Heart right ventricle (tissue), 16 donors: ENCODE data around the gene IGLL1. TPM values are rescaled to one million over a fixed set of nuclear protein-coding genes. Genes with fewer than 3 reads are reported as not detected.
A peak's percentile ranks its signal among the peaks of the same experiment; 100 is the strongest.
"Not testable (repeated sequence)": the region's sequence is repeated elsewhere in the genome, so short reads cannot be mapped to it uniquely, and the experiment has no call there.

Source experiments
- ATAC-seq, 8 donors: fragments of 200-7000 bp; cut with Tn5 transposase; one replicate each; pipeline ENCODE4 v1.9.1; 2020; ENCODE audit warnings: mild to moderate bottlenecking in 8 of 8, moderate library complexity in 8 of 8, moderate number of reproducible peaks in 1 of 8
- DNase-seq, 2 donors: peaks; one replicate each; pipeline ENCODE4 v3.0.0-alpha.2; 2020
- H3K27ac ChIP-seq, 10 donors: fragments of 200-600 bp; sonication (generic) in 2 of 10; one replicate each; pipeline versions ENCODE4 v1.5.0 to v1.8.0; 2020 to 2022; ENCODE audit warnings: mild to moderate bottlenecking in 3 of 10
- H3K27me3 ChIP-seq, 7 donors: fragments of 200-600 bp; one replicate each; pipeline ENCODE4 v1.8.0; 2021 to 2022; ENCODE audit warnings: mild to moderate bottlenecking in 2 of 7
- H3K36me3 ChIP-seq, 9 donors: fragments of 200-600 bp; sonication (generic) in 1 of 9; one replicate each; pipeline versions ENCODE4 v1.5.0 to v1.8.0; 2020 to 2022; ENCODE audit warnings: mild to moderate bottlenecking in 2 of 9
- H3K4me1 ChIP-seq, 9 donors: fragments of 200-600 bp; sonication (generic) in 1 of 9; one replicate each; pipeline versions ENCODE4 v1.5.0 to v1.8.0; 2020 to 2022; ENCODE audit warnings: mild to moderate bottlenecking in 4 of 9
- H3K4me3 ChIP-seq, 10 donors: fragments of 200-600 bp; sonication (generic) in 2 of 10; one replicate each; pipeline versions ENCODE4 v1.5.0 to v1.8.0; 2020 to 2022; ENCODE audit warnings: mild to moderate bottlenecking in 7 of 10, moderate library complexity in 2 of 10
- H3K9me3 ChIP-seq, 11 donors: fragments of 200-600 bp in 10 of 11; sonication (generic) in 2 of 11; one replicate each; pipeline versions ENCODE4 v1.5.0 to v1.8.0; 2013 to 2022; ENCODE audit warnings: mild to moderate bottlenecking in 2 of 11, control low read depth in 1 of 11, moderate library complexity in 1 of 11
- WGBS, 2 donors: extraction: QIAGEN DNeasy Blood & Tissue Kit; methylation state at CpG; one replicate each; pipeline ENCODE4 v1.1.7; 2013; ENCODE audit warnings: inconsistent platforms in 1 of 2; 5-methylcytosine and 5-hydroxymethylcytosine counted together
- intact Hi-C, 10 donors: fragments of 100-400 bp; cut with DNase I; formaldehyde crosslinking; loops; one replicate each; pipeline versions ENCODE4 v1.11.1 to v1.14.2; 2022
- polyA plus RNA-seq, 2 donors: library from polyadenylated mRNA; stranded (reverse); fragments of 200-250 nt; gene quantifications; one replicate each; pipeline ENCODE4 v1.2.3, GENCODE V29; 2013
- total RNA-seq, 10 donors: library from RNA; stranded (reverse); fragmentation: NEBNext Ultra II Directional in 3 of 10; extraction: Animal tissue kit (Norgen Biotek cat#: 25700) in 3 of 10; gene quantifications; one replicate each; pipeline versions ENCODE4 v1.2.1 to v1.2.4, GENCODE V29; 2021 to 2023
- TF ChIP-seq, protein P1 (sequence below), 9 donors: fragments of 200-600 bp; sonication (generic) in 2 of 9; IDR thresholded peaks; one replicate each; pipeline versions ENCODE4 v1.5.0 to v1.8.0; 2021 to 2022; ENCODE audit warnings: antibody characterized with exemption in 9 of 9, mild to moderate bottlenecking in 5 of 9, moderate library complexity in 1 of 9
- donor health status: Arrhythmogenic right ventricular cardiomyopathy.
- donor health status: ischemic (EF 13 %, LVEDD 7.1; RV severe dilation, severe dysfunction).
- donor health status: healthy with polysubstance abuse.
- donor health status: DM: no; HTN: yes; CAD: no.
- donor health status: DM: no; HTN: no; CAD: no.
- donor health status: ischemic (EF 25% LVEDD 6.9; RV normal size, moderate dysfunction).
- donor health status: ischemic (EF 25% LVEDD 5.7; RV mildly dilated, moderate dysfunction).
- donor health status: healthy.
- donor health status: DM: yes; HTN: yes; CAD: no.
- donor health status: Ischemic cardiomyopathy.
- donor health status: ischemic (EF 35%, LVEDD 5.7; RV mildly dilated, moderate dysfunction).
- donor health status: nonischemic (EF 11% LVEDD 7.7; RV severe dilation, severe dysfunction).
- donor health status: DM: yes; HTN: yes; CAD: no.
- donor health status: PGD.
- donor health status: ischemic (EF 29% LVEDD 5.4; RV normal size, mild dysfunction).
- donor health status: nonischemic (EF 23%, LVEDD 6.1; RV moderate dilation, normal function).

Gene IGLL1
- total and polyA plus RNA-seq, 12 donors = not detected

DNA sequence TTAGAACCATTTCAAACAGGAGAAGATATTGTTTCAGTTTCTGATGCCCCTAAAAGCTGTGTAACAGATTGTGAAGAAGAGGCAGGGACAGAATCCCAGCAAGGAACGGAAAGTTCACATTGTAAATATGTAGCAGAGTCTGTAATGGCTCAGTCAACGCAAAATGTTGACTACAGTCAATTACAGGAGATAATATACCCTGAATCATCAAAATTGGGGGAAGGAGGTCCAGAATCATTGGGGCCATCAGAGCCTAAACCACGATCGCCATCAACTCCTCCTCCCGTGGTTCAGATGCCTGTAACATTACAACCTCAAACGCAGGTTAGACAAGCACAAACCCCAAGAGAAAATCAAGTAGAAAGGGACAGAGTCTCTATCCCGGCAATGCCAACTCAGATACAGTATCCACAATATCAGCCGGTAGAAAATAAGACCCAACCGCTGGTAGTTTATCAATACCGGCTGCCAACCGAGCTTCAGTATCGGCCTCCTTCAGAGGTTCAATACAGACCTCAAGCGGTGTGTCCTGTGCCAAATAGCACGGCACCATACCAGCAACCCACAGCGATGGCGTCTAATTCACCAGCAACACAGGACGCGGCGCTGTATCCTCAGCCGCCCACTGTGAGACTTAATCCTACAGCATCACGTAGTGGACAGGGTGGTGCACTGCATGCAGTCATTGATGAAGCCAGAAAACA is 40.8 kb downstream of the IGLL1 start:
- Histone ChIP-seq H3K27ac (peak overlapping the region in 1 of 10 donors; percentile 63), H3K9me3 (no peaks in the 10 kb centered on the region), H3K36me3 (no peaks in the 10 kb centered on the region), H3K4me3 (peak overlapping the region in 2 of 10 donors; percentile 14 to 33), H3K27me3 (peaks cover 0 to 3% (median 0%) of the 10 kb centered on the region in 7 donors), H3K4me1 (peaks cover 0 to 7% (median 0%) of the 10 kb centered on the region in 9 donors)
- 24 to 31% methylated on average over 21 of the region's 21 CpGs for WGBS, 2 donors
- intact Hi-C loops = loop anchor here in 7 of 10 donors (5.0 to 10.0 kb wide), 9 partner anchors 134 to 582 kb away; no protein-coding TSS in a partner anchor
- TF ChIP-seq, protein P1, sequence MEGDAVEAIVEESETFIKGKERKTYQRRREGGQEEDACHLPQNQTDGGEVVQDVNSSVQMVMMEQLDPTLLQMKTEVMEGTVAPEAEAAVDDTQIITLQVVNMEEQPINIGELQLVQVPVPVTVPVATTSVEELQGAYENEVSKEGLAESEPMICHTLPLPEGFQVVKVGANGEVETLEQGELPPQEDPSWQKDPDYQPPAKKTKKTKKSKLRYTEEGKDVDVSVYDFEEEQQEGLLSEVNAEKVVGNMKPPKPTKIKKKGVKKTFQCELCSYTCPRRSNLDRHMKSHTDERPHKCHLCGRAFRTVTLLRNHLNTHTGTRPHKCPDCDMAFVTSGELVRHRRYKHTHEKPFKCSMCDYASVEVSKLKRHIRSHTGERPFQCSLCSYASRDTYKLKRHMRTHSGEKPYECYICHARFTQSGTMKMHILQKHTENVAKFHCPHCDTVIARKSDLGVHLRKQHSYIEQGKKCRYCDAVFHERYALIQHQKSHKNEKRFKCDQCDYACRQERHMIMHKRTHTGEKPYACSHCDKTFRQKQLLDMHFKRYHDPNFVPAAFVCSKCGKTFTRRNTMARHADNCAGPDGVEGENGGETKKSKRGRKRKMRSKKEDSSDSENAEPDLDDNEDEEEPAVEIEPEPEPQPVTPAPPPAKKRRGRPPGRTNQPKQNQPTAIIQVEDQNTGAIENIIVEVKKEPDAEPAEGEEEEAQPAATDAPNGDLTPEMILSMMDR (IDR thresholded peaks at IDR 0.05) = peak; percentile 82 to 89 (median 86)
- ATAC-seq (peak; percentile 92 to 98 (median 97)), DNase-seq (peak; percentile 69 to 78)

- WGBS, 2 donors = 87 to 90% methylated on average over 6 of the region's 6 CpGs
- not testable (repeated sequence) for H3K36me3 ChIP-seq, H3K9me3 ChIP-seq, DNase-seq, ATAC-seq, H3K27me3 ChIP-seq
- Histone ChIP-seq H3K4me3 (peak overlapping the region in 1 of 10 donors; percentile 33), H3K27ac (peak overlapping the region in 2 of 10 donors; percentile 46 to 63), H3K4me1 (peaks cover 0 to 13% (median 0%) of the 10 kb centered on the region in 9 donors)
- intact Hi-C loops = loop anchor here in 7 of 10 donors (5.0 to 10.0 kb wide), 9 partner anchors 134 to 581 kb away; no protein-coding TSS in a partner anchor
These were observed 41.4 kb downstream of the IGLL1 start for GRCh38 chr22:23538696-23539030.

DNA sequence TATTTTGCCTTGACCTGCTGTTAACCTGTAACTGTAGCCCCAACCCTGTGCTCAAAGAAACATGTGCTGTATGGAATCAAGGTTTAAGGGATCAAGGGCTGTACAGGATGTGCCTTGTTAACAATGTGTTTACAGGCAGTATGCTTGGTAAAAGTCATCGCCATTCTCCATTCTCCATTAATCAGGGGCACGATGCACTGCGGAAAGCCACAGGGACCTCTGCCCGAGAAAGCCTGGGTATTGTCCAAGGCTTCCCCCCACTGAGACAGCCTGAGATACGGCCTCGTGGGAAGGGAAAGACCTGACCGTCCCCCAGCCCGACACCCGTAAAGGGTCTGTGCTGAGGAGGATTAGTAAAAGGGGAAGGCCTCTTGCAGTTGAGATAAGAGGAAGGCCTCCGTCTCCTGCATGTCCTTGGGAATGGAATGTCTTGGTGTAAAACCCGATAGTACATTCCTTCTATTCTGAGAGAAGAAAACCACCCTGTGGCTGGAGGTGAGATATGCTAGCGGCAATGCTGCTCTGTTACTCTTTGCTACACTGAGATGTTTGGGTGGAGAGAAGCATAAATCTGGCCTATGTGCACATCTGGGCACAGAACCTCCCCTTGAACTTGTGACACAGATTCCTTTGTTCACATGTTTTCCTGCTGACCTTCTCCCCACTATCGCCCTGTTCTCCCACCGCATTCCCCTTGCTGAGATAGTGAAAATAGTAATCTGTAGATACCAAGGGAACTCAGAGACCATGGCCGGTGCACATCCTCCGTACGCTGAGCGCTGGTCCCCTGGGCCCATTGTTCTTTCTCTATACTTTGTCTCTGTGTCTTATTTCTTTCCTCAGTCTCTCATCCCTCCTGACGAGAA is 42.0 kb downstream of the IGLL1 start:
- not testable (repeated sequence) for H3K4me3 ChIP-seq, H3K36me3 ChIP-seq, H3K9me3 ChIP-seq, ATAC-seq, H3K27me3 ChIP-seq, DNase-seq
- H3K27ac ChIP-seq = peak overlapping the region in 1 of 10 donors; percentile 46
- intact Hi-C loops = loop anchor here in 7 of 10 donors (5.0 to 10.0 kb wide), 9 partner anchors 133 to 581 kb away; no protein-coding TSS in a partner anchor
- H3K4me1 ChIP-seq = peaks cover 0 to 18% (median 0%) of the 10 kb centered on the region in 9 donors
- 70 to 71% methylated on average over 19 of the region's 19 CpGs for WGBS, 2 donors

DNA sequence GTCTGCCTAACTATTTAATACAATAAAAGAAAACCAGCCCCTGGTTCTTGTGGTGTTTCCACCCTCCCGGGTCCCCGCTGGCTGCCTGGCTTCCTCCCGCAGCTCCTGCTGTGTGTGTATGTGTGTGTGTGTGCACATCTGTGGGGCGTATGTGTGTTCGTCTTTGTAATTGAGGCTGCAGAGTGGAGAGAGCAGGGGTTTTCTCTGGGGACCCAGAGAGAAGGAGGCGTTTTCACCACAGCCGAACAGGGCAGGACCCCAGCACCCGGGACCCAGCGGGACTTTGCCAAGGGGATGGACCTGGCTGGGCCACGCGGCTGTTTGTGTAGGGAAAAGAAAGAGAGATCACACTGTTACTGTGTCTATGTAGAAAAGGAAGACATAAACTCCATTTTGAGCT is 42.7 kb downstream of the IGLL1 start:
- peaks cover 0 to 18% (median 0%) of the 10 kb centered on the region in 9 donors for H3K4me1 ChIP-seq
- no peak overlapping the region for H3K4me3 ChIP-seq
- H3K27me3 ChIP-seq = peaks cover 0 to 3% (median 0%) of the 10 kb centered on the region in 7 donors
- ATAC-seq (no peak), DNase-seq (no peak)
- H3K27ac ChIP-seq = no peak overlapping the region
- no peaks in the 10 kb centered on the region for H3K9me3 ChIP-seq
- TF ChIP-seq, protein P1 (IDR thresholded peaks at IDR 0.05) = no peak
- intact Hi-C loops = loop anchor here in 7 of 10 donors (5.0 to 10.0 kb wide), 9 partner anchors 133 to 580 kb away; no protein-coding TSS in a partner anchor
- no peaks in the 10 kb centered on the region for H3K36me3 ChIP-seq
- 76 to 88% methylated on average over 11 of the region's 11 CpGs for WGBS, 2 donors

DNA sequence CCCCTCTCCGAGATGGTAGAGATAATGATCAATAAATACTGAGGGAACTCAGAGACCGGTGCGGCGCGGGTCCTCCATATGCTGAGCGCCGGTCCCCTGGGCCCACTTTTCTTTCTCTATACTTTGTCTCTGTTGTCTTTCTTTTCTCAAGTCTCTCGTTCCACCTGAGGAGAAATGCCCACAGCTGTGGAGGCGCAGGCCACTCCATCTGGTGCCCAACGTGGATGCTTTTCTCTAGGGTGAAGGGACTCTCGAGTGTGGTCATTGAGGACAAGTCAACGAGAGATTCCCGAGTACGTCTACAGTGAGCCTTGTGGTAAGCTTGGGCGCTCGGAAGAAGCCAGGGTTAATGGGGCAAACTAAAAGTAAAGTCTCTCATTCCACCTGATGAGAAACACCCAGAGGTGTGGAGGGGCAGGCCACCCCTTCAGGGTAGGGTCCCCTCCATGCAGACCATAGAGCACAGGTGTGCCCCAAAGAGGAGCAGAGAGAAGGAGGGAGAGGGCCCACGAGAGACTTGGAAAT is 43.2 kb downstream of the IGLL1 start:
- H3K27me3 ChIP-seq = peaks cover 0 to 3% (median 0%) of the 10 kb centered on the region in 7 donors
- H3K4me3 ChIP-seq = no peak overlapping the region
- DNase-seq (no peak), ATAC-seq (no peak)
- 89 to 90% methylated on average over 17 of the region's 17 CpGs for whole genome bisulfite sequencing, 2 donors
- peaks cover 0 to 18% (median 0%) of the 10 kb centered on the region in 9 donors for H3K4me1 ChIP-seq
- TF ChIP-seq, protein P1 (IDR thresholded peaks at IDR 0.05) = no peak
- H3K36me3 ChIP-seq = no peaks in the 10 kb centered on the region
- intact Hi-C loops = loop anchor here in 7 of 10 donors (5.0 to 10.0 kb wide), 9 partner anchors 132 to 580 kb away; no protein-coding TSS in a partner anchor
- no peak overlapping the region for H3K27ac ChIP-seq
- H3K9me3 ChIP-seq = no peaks in the 10 kb centered on the region

GRCh38 chr22:23535790-23536661 is 44.1 kb downstream of the IGLL1 start:
- 67 to 87% methylated on average over 5 of the region's 5 CpGs for WGBS, 2 donors
- H3K27me3 ChIP-seq, H3K4me3 ChIP-seq, H3K9me3 ChIP-seq, ATAC-seq, H3K36me3 ChIP-seq, DNase-seq, H3K27ac ChIP-seq: not testable (repeated sequence)
- H3K4me1 ChIP-seq = peaks cover 0 to 18% (median 0%) of the 10 kb centered on the region in 9 donors
- intact Hi-C loops = loop anchor here in 7 of 10 donors (5.0 to 10.0 kb wide), 9 partner anchors 131 to 579 kb away; no protein-coding TSS in a partner anchor
